Retinal pigment epithelial cell (primary cell): ENCODE measurements around the gene BRDT.

Experiments
- DNase-seq: peaks from one replicate; pipeline ENCODE4 v3.0.0-alpha.2; 2010; ENCODE audit warnings: low read depth
- H3K4me3 ChIP-seq: 2 replicates; pipeline ENCODE4 v1.5.1; 2011; ENCODE audit warnings: mild to moderate bottlenecking, low read length, control low read depth, moderate library complexity
- TF ChIP-seq, protein P1 (sequence below): conservative IDR thresholded peaks from 2 replicates; pipeline ENCODE4 v1.5.1; 2011; ENCODE audit warnings: low read depth, low read length, control low read depth, inconsistent platforms

Gene BRDT

DNA sequence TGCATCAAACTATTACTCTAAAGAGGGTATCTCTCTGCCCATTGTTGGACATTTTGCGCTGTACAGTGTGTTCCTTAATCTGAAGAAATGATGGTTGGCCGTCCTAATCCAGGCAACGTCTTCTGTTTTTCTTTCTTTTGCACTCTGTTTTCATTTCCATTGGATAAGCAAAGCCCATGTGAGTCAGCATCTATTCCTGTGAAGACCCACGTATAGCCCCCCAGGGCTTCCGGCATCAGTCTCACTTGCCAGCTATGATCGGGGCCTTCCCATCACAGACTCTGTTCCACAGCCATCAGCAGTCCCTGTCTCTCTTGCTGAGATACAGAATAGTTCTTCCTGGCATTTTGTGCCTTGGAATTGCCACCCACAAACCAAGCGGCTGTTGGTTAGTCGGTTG, 29.2 kb upstream of the BRDT start:
- H3K4me3 ChIP-seq: no peak overlapping the region
- TF ChIP-seq, protein P1, sequence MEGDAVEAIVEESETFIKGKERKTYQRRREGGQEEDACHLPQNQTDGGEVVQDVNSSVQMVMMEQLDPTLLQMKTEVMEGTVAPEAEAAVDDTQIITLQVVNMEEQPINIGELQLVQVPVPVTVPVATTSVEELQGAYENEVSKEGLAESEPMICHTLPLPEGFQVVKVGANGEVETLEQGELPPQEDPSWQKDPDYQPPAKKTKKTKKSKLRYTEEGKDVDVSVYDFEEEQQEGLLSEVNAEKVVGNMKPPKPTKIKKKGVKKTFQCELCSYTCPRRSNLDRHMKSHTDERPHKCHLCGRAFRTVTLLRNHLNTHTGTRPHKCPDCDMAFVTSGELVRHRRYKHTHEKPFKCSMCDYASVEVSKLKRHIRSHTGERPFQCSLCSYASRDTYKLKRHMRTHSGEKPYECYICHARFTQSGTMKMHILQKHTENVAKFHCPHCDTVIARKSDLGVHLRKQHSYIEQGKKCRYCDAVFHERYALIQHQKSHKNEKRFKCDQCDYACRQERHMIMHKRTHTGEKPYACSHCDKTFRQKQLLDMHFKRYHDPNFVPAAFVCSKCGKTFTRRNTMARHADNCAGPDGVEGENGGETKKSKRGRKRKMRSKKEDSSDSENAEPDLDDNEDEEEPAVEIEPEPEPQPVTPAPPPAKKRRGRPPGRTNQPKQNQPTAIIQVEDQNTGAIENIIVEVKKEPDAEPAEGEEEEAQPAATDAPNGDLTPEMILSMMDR: no peak
- no peak for DNase-seq

GRCh38 chr1:91924146-91924545, 25.1 kb upstream of the BRDT start:
- no peak overlapping the region for H3K4me3 ChIP-seq
- DNase-seq: no peak
- TF ChIP-seq, protein P1: no peak

DNA sequence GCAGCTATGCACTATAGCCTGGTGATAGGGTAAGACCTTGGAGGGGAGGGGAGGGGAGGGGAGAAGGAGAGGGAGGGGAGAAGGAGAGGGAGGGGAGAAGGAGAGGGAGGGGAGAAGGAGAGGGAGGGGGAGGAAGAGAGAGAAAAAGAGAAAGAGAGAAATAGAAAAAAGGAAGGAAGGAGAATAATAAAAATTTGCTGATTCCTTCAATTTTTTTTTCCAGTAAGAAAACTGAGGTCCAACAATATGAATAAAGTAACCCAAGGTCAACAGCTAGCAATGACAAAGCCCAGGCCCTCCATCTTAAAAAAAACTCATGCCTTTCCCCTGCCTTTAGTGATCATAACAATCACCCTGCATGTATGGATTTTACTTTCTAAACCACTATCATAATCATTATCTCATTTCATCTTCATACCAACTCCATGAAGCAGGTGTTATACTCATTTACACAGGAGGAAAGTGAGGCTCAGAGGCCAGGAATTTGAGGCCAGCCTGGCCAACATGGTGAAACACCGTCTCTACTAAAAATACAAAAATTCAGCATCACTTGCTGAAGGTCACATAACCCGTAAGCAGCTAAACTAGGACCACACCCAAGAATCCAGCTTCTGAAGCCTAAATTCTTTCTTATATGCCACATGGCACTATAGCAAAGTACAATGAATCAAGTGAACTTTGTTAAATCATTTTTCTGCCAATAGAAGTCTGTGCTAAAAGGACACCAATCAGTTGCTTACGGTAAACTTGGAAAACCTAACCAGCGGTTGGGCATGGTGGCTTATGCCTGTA, 23.4 kb upstream of the BRDT start:
- DNase-seq: no peak
- TF ChIP-seq, protein P1: no peak
- H3K4me3 ChIP-seq: no peak overlapping the region

DNA sequence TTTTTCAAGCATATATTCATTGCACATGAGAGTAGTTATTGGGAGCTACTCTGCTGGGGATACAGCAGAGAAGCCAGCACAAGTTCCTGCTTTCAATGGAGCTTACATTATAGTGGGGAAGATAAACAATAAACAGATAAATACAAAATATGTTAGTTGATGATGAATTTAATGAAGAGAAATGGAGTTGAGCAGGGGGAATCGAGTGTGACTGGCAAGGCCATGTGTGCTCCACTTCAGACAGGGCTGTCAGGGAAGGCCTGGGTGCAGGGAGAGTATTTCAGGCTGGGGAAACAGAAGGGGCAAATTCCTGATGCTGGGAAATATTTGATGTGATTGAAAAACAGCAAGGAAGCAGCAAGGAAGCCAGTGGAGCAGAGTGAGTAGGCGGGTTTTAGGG, 21.2 kb upstream of the BRDT start:
- no peak overlapping the region for H3K4me3 ChIP-seq
- no peak for DNase-seq
- TF ChIP-seq, protein P1: no peak

GRCh38 chr1:91929250-91929649, 20.0 kb upstream of the BRDT start:
- TF ChIP-seq, protein P1: no peak
- peak; percentile 69 for DNase-seq
- no peak overlapping the region for H3K4me3 ChIP-seq

- TF ChIP-seq, protein P1: no peak
- no peak for DNase-seq
- no peak overlapping the region for H3K4me3 ChIP-seq
Measured at GRCh38 chr1:91937613-91938012, 11.6 kb upstream of the BRDT start.

- TF ChIP-seq, protein P1: no peak
- no peak for DNase-seq
- no peak overlapping the region for H3K4me3 ChIP-seq
Measured at GRCh38 chr1:91940496-91940895, 8.7 kb upstream of the BRDT start.
